Measurements from ENCODE around the gene GPR31. TPM values are rescaled to one million over a fixed set of nuclear protein-coding genes. Genes with fewer than 3 reads are reported as not detected.

The GPR31 gene
- total and polyA plus RNA-seq, 2 donors (not counting 3 experiments of a cell fraction or from before 2014, with no cell fraction given): not detected

- H3K27me3 ChIP-seq (ENCODE audit: control insufficient read depth in 2 of 2, insufficient read depth in 2 of 2, low read length in 2 of 2): no peaks in the 10 kb centered on the region
- TF ChIP-seq FOS (IDR thresholded peaks at IDR 0.05; ENCODE audit: borderline replicate concordance, insufficient read depth, low read length) (no peak), JUN (IDR thresholded peaks at IDR 0.05; ENCODE audit: borderline replicate concordance, insufficient read depth, insufficient read length, low read depth) (no peak), GATA2 (IDR thresholded peaks at IDR 0.05; ENCODE audit: insufficient read depth, insufficient read length, low read depth, low read length) (no peak), POLR2AphosphoS5 (IDR thresholded peaks at IDR 0.05; ENCODE audit: insufficient read depth, low read depth, low read length) (no peak), MYC (IDR thresholded peaks at IDR 0.05; ENCODE audit: low read depth, low read length) (no peak), POLR2A (IDR thresholded peaks at IDR 0.05; ENCODE audit: low read depth, low read length) (no peak), EZH2 (IDR thresholded peaks at IDR 0.05; ENCODE audit: borderline replicate concordance, low read depth, low read length, severe bottlenecking) (no peak), CTCF (IDR thresholded peaks at IDR 0.05; ENCODE audit: extremely low read depth in 1 of 2, insufficient read depth in 1 of 2, low read depth in 1 of 2, low read length in 2 of 2) (no peak), MAX (IDR thresholded peaks at IDR 0.05; ENCODE audit: insufficient read depth, insufficient read length) (no peak)
- no peaks in the 10 kb centered on the region for H3K79me2 ChIP-seq (ENCODE audit: control insufficient read depth, insufficient read depth, low read length)
- intact Hi-C loops (cut with micrococcal nuclease): no loop called here
- H4K20me1 ChIP-seq (replicated peaks; ENCODE audit: control insufficient read depth, extremely low read depth, insufficient read depth, low read length): no peaks in the 10 kb centered on the region
- H3K4me2 ChIP-seq (ENCODE audit: insufficient read depth, low read length): no peak overlapping the region
- FAIRE-seq (no peak), DNase-seq (ENCODE audit: low read depth, low spot score) (no peak)
- no TSS peak for BruUV-seq (replicated peaks)
- ChIA-PET CTCF (interaction anchor here (1.6 kb wide), 1 partner anchor 12 kb away, joined by 4 read pairs; no protein-coding TSS in a partner anchor), POLR2A (no interaction called here)
- H2AFZ ChIP-seq (ENCODE audit: low read depth, low read length): no peak overlapping the region
- no peak overlapping the region for H3K4me3 ChIP-seq (replicated peaks in 1 of 3; ENCODE audit: insufficient read depth in 1 of 3, low read depth in 1 of 3, low read length in 3 of 3)
- no peaks in the 10 kb centered on the region for H3K9me3 ChIP-seq (replicated peaks; ENCODE audit: control insufficient read depth, insufficient read depth, low read length)
- no peaks in the 10 kb centered on the region for H3K9me1 ChIP-seq (replicated peaks; ENCODE audit: control insufficient read depth, extremely low read depth, insufficient read depth, low read length)
- dilution Hi-C loops (cut with MboI; ENCODE audit: extremely low pct_ligation_motif_present, low sequenced_read_pairs): no loop called here
- no peaks in the 10 kb centered on the region for H3K4me1 ChIP-seq (ENCODE audit: control insufficient read depth, extremely low read depth, insufficient read depth, low read length)
- no peak overlapping the region for H3K27ac ChIP-seq (ENCODE audit: insufficient read depth, low read depth, low read length)
- no peak overlapping the region for H3K9ac ChIP-seq (replicated peaks; ENCODE audit: extremely low read depth, insufficient read depth, low read length)
- no peaks in the 10 kb centered on the region for H3K36me3 ChIP-seq (ENCODE audit: control insufficient read depth in 2 of 2, extremely low read depth in 1 of 2, insufficient read depth in 2 of 2, low read length in 2 of 2)
Observed at GRCh38 chr6:167129562-167129961, 28.2 kb downstream of the GPR31 start.
